GM12891 (cell line): Measurements from ENCODE around the gene GDPD1.

Experiments
- POLR2AphosphoS5 ChIP-seq: IDR thresholded peaks from 2 replicates; pipeline ENCODE4 v1.6.1; 2011; ENCODE audit warnings: low read depth, low read length, control low read depth
- SPI1 ChIP-seq: IDR thresholded peaks from 2 replicates; pipeline ENCODE4 v1.6.1; 2011; ENCODE audit warnings: low read depth, low read length, control low read depth

DNA sequence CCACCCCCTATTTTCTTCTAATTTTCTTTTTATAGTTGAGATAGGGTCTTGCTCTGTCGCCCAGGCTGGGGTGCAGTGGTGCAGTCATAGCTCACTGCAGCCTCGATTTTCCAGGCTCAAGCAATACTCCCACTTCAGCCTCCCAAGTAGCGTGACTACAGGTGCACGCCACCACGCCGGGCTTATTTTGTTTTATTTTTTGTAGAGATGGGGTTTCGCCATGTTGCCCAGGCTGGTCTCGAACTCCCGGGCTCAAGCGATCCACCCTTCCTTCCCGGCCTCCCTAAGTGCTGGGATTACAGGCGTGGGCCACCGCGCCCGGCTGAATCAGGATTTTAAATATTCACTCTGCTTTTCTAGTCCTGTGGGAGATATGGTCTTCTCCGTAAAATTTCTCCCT lies 941 bp upstream of the GDPD1 start:
- TF ChIP-seq POLR2AphosphoS5: no peak
- TF ChIP-seq SPI1: no peak
